ENCODE results near the gene CEP126.
A peak's percentile ranks its signal among the peaks of the same experiment; 100 is the strongest.

Gene CEP126

DNA sequence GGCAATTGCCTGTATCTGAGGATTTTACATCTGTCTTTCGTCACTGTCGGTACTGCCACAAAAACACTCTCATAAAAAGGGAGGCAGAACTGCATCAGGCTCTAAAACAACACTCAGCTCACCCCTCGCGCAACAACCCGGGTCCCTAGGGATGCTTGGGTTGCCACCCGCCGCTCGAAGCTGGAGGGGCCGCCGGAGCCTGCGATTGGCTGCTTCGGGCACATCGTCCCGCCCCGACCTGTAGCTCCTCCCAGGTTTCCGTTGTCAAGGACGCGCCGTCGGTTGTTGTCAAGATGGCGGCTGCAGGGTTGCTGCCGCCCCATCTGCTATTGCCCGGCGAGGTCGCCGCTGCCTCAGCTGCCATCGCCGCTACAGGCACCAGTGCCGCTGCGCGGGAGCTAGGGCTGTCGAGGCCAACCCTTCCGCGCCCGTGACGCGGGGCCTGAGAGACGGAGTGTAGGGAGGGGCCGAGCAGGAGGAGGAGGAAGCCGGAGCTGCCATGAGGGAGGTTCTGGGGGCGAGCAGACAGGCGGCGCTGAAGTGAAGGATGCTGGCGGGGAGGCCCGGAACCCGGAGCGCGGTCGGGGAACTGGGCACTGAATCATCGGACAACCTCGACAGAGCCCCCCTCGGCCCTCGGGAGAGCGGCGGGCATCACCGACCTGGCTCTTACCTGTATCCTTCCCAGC, at the start of gene CEP126:
Gene CEP126 (plus strand): TSS at position 273 of the 689 bp plus-strand sequence. CDS start 275 bp downstream, at position 548.
- DNase-seq, result peak; percentile 82

GRCh38 chr11:101866619-101867491, 48.0 kb upstream of the CEP126 start:
- no peak for DNase-seq

GRCh38 chr11:101867951-101868350, 46.9 kb upstream of the CEP126 start:
- DNase-seq, result no peak

- DNase-seq, result no peak
These were observed 44.3 kb upstream of the CEP126 start for GRCh38 chr11:101870510-101870909.

GRCh38 chr11:101872171-101872882, 42.5 kb upstream of the CEP126 start:
- no peak for DNase-seq

DNA sequence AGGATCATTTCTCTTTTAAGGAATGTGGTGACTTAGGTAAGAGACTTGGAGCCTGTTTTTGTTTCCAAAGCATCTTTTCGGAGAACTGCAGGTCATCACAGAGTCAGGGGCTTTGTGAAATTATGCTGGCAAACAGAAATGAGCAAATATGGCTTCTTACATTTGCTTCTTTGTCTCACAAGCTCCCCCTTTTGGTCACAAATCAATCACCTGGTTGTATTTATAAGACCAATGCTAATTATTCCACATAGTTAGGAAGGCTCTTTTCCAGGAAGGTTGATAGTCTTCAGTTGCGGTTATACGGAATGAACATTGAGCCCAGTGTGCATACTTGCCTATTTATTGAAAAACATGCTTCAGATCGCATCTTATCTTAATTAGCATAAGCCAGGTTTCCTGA, 34.6 kb upstream of the CEP126 start:
- DNase-seq, result peak; percentile 9

DNA sequence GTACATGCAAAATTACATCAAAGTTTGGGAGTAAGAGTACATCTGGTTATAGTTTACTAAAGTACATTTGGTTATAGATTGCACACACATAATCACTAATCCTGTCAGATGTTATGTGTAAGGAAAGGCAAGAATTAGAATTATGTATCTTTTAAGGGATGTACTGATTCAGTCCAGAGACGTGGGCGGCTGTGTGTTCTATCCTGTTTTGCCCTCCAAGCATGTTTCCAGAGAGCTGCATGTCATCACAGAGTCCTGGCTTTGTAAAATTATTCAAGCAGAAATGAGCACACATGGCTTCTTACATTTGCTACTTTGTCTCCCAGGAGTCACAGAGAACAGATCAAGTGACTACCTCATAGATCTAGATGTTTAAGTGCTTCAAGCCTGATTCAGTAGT, 33.2 kb upstream of the CEP126 start:
- DNase-seq, result no peak

DNA sequence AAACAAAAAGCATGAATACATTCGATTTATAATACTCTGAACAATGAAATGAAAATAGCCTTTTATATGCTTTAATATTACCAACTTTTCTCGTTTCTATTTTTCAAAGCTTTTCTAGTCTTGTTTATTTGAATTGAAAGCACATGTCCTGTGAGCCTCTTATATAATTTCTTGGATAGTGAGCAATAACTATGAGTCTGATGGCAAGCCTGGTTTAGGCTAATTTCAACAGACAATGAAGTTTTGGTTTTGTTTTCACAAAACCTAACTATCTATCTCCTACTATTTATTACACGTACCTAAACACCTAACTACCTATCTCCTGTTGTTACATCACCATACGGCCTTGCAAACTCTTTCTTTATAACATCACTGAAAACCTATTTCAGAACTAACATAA, 29.2 kb upstream of the CEP126 start:
- no peak for DNase-seq

DNA sequence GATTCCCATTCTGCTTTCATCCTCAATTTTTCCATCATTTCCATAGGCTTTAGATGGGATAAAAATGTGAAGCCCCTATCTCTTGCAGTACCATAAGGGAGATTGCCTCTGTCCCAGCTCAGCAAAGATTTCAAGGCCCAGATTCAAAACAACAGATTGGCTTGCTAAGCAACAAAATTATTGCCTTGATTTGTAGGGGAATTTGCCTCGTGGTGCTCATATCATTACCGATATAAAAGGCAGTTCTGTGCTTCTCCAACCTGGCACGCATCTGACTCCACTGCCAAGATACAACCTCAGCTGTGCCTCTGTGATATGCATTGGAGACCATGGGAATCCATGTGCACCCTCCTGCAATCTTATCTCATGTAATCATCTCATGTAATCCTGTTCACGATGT, 25.0 kb upstream of the CEP126 start:
- no peak for DNase-seq

GRCh38 chr11:101894505-101894904, 20.3 kb upstream of the CEP126 start:
- no peak for DNase-seq

DNA sequence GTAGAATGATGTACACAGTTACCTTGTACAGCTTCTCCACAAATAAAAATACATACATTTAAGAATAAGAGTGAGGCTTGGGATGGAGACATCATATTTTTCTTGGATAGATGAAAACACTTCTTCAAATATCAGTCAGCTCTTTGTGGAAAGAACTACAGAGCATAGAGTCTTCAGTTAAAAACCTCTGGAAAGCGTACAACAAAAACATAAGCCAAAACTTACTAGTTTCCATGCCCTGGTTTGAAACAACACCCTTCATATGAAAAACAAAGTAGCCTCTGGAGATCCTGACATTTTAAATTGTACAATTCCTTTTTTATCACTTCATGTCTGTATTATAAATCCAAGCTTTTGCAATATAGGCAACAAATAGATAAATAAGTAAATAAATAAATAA, 7.0 kb upstream of the CEP126 start:
- DNase-seq, result no peak

DNA sequence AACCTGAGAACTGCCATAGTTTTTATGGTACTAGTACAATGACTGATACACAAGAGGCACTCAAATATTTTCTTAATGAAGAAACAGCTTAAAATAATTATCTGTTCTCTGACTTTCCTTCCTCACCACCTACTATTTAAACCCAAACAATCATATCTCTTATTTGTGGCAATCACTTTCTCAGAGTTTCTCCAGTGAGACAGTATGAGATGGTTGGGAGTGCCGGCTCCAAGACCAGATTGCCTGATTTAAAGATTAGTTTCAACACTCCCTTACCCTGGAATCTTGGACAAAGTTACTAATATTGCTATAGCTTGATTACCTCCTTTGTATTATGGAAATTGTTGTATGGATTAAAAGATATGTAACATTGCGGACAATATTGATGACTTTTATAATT, 5.7 kb upstream of the CEP126 start:
- no peak for DNase-seq

DNA sequence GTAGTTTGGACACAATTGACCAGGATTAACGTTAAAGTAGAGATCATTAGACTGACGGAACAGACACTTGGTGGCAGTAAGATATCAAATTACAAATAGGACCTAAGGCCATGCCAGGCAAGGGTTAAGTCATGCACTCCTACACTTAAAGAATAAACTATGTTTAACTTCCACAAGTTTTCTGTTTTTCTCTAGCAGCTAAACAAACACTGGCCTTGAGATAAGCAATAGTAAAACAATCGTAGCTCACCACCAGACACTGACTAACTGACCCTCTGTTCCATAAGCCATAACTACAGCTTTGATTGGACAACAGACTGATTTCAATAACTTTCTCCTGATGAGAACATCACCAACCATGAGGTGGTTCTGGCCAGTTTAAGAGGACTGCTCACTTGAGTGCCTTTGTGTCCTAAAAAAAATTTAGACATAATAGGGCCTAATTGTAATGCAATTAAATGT, 2.0 kb upstream of the CEP126 start:
- DNase-seq, result no peak

DNA sequence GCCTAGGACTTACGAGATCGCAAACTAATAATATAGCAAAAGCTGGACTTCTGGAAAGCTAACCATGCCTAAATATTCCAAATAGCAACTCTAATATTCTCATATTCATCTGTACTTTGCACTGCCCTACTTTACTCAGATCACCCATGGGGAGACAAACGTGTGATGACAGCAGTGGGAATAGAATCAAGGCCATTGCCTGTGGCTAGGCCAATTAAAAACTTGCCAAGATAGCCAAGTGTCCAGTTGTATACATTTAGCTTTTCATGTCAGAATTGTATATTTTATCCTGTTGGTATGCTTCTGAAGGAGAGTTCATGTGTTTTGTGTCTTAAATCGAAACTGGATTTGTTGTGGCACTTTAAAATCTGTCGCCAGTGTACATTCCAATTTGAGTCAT, 1.2 kb upstream of the CEP126 start:
- DNase-seq, result no peak

- DNase-seq, result no peak
These were observed 471 bp upstream of the CEP126 start for GRCh38 chr11:101914341-101914737.

- DNase-seq, result peak; percentile 73
These were observed 1.0 kb downstream of the CEP126 start for GRCh38 chr11:101915791-101916291.

DNA sequence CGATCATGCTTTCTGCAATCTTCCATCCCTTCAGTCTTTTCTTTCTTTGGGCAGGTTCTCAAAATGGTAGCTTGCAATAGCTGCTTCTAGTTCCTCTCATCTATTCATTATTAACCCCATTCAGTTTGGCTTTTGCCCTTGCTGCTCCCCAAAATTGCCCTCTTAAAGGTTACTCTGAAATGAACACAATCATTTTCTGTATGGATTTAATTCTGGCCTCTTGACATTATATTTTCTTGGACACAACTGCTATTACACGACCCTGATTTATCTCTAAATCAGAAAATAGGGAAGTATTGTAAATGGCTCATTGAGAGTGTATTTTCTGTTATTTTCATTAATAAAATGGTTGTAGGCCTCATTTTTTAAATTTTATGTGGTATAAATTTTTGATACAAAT, 1.6 kb downstream of the CEP126 start, which contains the start of gene ANGPTL5:
Gene ANGPTL5 (minus strand): TSS at position 101 of the 400 bp plus-strand sequence. CDS start 8,613 bp downstream, outside the sequence.
- DNase-seq, result no peak

DNA sequence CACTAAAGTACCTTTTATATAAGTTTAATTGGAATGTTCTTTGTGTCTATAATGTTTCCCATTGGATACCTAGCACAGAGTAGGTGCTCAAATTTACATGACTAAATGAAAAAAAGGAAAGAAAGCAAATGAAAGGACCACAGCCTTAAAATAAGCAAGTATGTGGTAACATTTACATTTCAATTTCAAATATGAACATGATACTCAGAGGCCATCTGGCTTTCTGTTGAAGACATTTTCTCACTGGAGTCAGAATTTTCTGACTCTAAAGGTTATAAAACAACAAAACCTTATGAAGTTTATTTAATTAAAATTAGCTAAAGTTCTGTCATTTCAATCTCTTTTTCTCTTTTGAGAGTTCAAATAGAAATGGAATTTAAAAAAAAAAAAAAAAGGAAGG, 2.4 kb downstream of the CEP126 start:
- DNase-seq, result no peak

DNA sequence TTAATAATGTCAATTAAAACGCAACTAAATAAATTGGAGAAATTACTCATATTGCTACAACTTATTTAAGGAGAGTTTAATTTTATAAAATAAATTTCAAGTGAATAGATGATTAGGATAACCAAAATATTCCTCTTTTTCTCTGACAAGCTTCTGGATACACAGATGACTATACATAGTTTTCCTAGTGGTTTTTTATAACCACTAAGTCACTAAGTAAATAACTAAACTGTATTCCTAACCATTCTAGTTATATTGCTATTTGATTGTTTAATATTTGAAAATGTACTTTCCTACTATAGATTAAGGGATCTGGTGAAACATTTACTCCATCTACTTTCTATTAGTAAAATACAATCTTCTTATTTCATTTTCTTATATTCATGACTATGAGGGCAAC, 6.2 kb downstream of the CEP126 start:
- no peak for DNase-seq

DNA sequence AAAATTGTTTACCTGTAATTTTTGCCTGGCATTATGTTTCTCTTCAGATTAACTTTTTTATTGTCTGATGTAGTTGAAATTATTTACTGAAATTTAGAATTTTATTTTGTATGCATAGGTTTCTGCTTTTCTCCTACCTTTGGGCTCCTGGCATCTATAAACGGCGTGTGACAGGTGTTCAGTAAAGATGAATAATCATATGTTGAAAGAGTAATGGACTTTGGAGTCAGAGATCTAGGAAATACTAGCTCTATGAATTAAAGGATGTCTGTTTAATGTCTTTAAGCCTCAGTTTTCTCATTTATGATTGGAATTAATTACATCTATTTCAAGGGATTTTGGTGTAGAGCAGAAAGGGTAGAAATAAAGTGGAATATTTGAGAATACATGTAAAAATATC, 8.7 kb downstream of the CEP126 start:
- DNase-seq, result no peak

GRCh38 chr11:101929294-101929915, 14.6 kb downstream of the CEP126 start:
- no peak for DNase-seq

- DNase-seq, result no peak
These were observed 16.9 kb downstream of the CEP126 start for GRCh38 chr11:101931692-101932091.

Data from RPMI8226 (cell line).